GM19463 (cell line): ENCODE measurements around the gene REEP2.
"Not testable (repeated sequence)": the region's sequence is repeated elsewhere in the genome, so short reads cannot be mapped to it uniquely, and the experiment has no call there.

ENCODE experiments used
- ATAC-seq: cut with Tn5 transposase; IDR thresholded peaks from one replicate; pipeline ENCODE4 v1.9.1; 2021; ENCODE audit warnings: mild to moderate bottlenecking, moderate library complexity; ENCODE audit not compliant: unreplicated experiment

Gene REEP2

GRCh38 chr5:138466125-138466899 lies 27.5 kb downstream of the REEP2 start:
- ATAC-seq, result no peak

- no peak for ATAC-seq
Measured at GRCh38 chr5:138466900-138467710, 28.2 kb downstream of the REEP2 start.

DNA sequence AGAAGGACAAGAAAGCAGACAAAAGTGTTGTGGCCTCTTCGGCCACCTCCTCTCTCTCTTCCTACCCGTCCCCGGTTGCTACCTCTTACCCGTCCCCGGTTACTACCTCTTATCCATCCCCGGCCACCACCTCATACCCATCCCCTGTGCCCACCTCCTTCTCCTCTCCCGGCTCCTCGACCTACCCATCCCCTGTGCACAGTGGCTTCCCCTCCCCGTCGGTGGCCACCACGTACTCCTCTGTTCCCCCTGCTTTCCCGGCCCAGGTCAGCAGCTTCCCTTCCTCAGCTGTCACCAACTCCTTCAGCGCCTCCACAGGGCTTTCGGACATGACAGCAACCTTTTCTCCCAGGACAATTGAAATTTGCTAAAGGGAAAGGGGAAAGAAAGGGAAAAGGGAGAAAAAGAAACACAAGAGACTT lies 28.9 kb downstream of the REEP2 start:
- ATAC-seq, result no peak

- ATAC-seq, result no peak
Measured at GRCh38 chr5:138468133-138468965, 29.5 kb downstream of the REEP2 start.

DNA sequence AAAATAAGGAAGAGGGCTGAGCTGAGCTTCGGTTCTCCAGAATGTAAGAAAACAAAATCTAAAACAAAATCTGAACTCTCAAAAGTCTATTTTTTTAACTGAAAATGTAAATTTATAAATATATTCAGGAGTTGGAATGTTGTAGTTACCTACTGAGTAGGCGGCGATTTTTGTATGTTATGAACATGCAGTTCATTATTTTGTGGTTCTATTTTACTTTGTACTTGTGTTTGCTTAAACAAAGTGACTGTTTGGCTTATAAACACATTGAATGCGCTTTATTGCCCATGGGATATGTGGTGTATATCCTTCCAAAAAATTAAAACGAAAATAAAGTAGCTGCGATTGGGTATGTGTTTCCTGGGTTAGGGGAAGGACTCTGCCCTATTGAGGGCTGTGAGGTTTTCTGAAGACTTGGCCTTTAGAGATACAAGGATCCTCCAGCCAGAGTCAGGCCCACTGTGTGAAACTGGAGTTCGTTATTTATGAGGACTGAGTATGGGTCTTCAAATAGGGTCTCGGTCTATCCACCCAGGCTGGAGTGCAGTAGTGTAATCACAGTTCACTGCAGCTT lies 30.2 kb downstream of the REEP2 start:
- no peak for ATAC-seq

GRCh38 chr5:138469540-138470321 lies 30.9 kb downstream of the REEP2 start:
- ATAC-seq, result no peak

DNA sequence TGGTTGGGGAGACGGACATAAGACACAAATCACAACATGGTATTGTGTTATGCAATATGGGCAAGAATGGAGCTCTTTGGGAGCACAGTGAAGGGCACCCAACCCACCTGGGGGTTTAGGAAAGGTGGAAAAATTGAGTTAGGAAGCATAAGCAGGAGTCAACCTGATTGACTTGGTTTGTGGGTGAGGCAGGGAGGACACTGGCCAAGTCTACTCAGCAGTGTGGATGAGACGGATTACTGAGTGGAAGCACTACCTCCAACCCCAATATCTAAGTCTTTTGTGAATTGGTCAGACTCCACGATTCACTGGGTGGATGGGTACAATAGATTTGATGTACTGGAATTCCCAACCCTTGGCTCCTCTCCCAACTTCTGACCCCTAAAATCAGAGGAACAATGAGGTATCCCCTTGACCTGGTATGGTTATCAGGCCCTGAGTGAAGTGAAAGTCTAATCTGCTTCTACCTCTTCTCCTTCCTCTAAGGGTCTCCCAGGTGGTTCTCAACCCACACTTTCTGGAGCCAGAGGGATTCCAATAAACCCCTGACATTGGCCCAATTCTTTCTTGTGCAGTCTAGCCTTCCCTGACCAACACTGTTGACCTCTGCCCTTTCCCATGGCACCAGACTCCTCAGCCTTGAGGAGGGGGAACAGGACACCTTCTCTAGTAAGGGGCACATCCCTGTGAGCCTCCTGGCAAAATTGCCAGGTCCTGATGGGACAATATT lies 31.6 kb downstream of the REEP2 start:
- no peak for ATAC-seq

DNA sequence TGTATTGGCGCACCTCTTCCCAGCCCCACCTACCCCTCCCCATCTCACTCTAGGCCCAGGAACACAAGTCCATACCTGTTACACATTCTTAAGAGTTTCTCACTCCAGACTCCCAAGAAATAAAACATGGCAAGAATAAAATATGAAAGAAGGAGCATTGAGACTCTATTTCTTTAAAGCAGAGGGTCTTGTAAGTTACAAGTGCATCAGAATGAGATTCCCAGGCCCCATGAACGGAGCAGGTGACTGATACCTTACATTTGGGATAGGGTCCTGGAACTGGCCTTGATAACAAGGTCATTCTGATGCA lies 32.1 kb downstream of the REEP2 start:
- no peak for ATAC-seq

- no peak for ATAC-seq
Measured at GRCh38 chr5:138472353-138472752, 33.5 kb downstream of the REEP2 start.

- ATAC-seq, result not testable (repeated sequence)
Measured at GRCh38 chr5:138473151-138473550, 34.3 kb downstream of the REEP2 start.

DNA sequence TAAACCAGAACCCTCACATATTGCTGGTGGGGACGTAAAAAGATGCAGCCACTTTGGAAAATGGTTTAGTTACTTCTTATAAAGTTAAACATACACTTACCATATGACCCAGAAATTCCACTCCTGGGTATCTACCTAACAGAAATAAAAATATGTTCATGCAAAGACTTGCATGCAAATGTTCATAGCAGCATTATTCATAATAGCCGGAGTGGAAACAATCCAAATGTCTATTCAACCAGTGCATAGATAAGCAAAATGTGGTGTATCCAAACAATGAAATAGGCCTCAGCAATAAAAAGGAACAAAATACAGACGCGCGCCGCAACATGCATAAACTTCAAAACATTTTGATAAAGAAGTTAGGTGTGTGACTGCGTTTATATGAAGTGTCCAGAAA lies 38.1 kb downstream of the REEP2 start:
- no peak for ATAC-seq

DNA sequence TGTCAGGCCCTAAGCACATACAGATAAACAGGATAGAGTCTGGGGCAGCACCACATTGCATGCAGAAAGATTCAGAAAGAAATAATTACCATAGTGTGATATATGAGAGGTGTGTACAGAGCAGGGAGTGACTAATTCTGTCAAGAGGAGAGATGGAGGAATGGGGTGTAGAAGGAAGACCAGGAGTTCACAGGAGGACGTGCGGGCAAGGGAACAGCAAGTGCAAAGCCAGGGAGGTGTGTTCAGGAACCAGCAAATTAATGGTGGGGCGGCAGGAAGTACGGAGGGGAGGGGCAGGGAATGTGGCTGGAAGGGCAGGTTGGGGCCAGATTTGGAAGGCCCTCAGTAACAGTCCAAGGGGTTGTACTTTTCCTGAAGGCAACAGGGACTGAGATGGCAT lies 43.8 kb downstream of the REEP2 start:
- no peak for ATAC-seq

DNA sequence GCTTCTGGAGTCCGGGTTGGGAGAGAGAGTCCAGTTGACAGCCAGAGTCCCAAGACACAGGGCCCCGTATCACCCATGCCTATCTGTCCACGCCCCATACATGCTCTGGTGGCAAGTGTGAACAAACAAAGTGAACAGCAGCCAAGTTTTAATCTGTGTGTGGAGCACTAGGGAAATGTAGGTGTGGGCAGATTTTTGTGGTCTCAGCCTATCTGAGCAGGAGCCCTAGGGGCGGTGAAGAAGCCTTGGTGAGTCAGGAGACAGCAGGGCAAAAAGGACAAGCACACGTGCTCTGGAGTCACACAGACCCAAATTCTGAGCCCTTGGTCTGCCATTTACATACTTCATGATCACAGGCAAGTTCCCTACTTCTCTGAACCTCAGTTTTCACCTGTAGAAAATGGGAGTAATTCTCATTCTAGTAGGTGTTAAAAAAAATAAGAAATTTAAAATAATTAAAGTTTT lies 49.7 kb downstream of the REEP2 start:
- no peak for ATAC-seq

GRCh38 chr5:138489683-138490061 lies 50.8 kb downstream of the REEP2 start:
- no peak for ATAC-seq

GRCh38 chr5:138490648-138491283 lies 51.9 kb downstream of the REEP2 start:
- ATAC-seq, result no peak

DNA sequence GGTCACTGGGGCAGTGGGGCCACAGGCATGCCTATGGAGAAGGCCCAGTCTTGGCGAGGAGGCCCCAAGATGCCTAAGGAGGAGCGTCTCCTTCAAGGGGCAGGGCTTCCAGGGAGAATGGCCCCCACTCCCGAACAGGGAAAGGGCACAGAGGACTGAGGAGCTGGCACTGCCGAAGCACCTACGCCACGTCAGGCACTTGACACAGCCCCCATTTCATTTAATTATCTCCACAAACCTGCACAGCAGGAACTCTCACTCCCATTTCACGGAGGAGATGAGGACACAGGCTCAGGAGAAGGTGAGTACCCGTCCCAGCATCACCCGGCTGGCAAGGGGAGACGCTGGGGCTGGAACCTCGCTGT lies 52.4 kb downstream of the REEP2 start:
- ATAC-seq, result no peak

GRCh38 chr5:138491669-138492559 lies 53.1 kb downstream of the REEP2 start:
- ATAC-seq, result peak; percentile 100

DNA sequence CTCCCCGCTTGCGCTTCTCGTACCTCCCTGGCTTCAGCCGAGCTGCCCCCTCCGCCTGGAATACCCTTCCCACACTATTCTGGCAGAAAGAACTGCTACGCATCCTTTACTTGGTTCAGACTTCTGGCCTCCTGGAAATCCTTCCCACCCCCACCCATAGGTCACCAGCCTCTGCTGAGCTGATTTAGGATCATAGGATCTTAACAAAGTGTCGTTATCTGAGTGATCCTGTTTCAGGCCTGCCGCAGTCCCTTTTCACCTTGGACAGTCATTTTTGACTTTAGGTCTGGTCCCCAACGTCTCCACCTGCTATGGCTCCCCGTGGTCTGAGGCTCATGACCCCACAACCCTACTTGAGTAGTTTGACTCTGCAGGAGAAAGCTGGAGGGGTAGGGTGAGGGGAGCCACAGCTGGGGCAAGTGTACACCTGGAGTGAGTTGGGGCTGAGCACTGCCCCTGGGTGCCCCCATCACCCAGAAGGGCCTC lies 53.7 kb downstream of the REEP2 start:
- ATAC-seq, result no peak
